Nucleus accumbens (tissue), 56 donors: Measurements from ENCODE around the gene ACAP1.

ENCODE experiments used
- DNase-seq, 56 donors: peaks; one replicate each; lab custom pipeline; 2025; lab: John Stamatoyannopoulos, UW

ACAP1 gene

DNA sequence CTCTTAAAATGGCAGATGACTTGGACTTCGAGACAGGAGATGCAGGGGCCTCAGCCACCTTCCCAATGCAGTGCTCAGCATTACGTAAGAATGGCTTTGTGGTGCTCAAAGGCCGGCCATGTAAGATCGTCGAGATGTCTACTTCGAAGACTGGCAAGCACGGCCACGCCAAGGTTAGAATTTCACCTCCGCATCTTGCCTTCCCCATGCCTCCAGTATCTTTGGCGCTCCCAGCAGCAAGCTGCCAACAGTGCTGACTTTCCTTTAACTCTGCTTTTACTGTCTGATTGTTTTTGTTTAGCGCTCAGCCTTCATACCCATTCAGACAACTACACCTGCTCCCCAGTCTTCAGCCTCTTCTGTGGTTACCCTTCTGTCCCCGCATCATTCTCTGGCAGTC is 26.7 kb upstream of the ACAP1 start:
- no peak for DNase-seq

DNA sequence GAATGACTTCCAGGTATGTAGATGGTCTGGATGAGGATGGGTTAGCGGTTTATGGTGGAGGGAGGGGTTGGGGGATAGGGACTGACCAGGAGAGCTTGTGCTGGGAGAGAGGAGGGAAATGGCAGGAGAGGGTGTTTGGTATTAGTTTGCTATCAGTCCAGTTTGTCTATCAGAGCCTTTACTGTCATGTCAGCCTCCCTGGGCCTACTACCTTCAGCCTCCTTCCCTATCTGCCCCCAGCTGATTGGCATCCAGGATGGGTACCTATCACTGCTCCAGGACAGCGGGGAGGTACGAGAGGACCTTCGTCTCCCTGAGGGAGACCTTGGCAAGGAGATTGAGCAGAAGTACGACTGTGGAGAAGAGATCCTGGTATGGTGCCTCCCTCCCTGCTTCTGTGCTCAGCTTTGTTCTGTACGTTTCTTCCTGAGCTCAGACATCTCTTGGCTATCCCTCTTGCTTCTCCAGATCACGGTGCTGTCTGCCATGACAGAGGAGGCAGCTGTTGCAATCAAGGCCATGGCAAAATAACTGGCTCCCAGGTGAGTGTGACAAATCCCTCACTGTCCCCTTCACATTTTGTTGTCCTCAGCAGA is 25.1 kb upstream of the ACAP1 start:
- DNase-seq, result no peak

GRCh38 chr17:7312432-7313087 is 23.8 kb upstream of the ACAP1 start:
- no peak for DNase-seq

GRCh38 chr17:7313088-7313889 is 23.0 kb upstream of the ACAP1 start:
- DNase-seq, result no peak

GRCh38 chr17:7313890-7314718 is 22.2 kb upstream of the ACAP1 start:
- no peak for DNase-seq

- peak in 55 of 56 donors; percentile 55 to 95 (median 83) for DNase-seq
Observed at GRCh38 chr17:7314719-7315569, 21.4 kb upstream of the ACAP1 start, which contains the start of gene GPS2. GPS2 (minus strand) TSS chr17:7315360; CDS start chr17:7315052, 308 bp downstream.

- peak in 12 of 56 donors; percentile 4 to 45 (median 24) for DNase-seq
Observed at GRCh38 chr17:7315570-7316235, 20.6 kb upstream of the ACAP1 start.

GRCh38 chr17:7317161-7317803 is 19.0 kb upstream of the ACAP1 start:
- DNase-seq, result no peak

- DNase-seq, result no peak
Observed at GRCh38 chr17:7318121-7318860, 18.0 kb upstream of the ACAP1 start.

DNA sequence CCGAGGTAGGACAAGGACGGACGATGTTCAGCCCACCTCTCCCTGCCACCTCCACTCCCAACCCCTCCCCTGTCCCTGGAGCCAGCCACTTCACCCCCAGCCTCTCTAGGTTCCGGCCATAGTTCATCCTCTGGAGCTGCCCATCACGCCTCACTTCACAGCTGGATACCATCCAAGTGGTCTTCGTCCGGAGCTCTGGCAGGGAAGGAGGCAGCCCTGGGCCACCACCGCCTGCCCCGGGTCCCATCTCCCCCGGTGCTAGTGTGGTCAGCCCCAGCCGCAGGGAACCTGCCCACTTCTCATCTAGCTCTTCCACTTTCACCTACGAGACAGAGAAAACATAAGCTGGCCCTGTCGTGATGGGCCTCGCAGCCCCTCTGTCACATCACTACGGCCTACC is 14.9 kb upstream of the ACAP1 start:
- no peak for DNase-seq

- DNase-seq, result no peak
Observed at GRCh38 chr17:7322520-7323194, 13.7 kb upstream of the ACAP1 start.

DNA sequence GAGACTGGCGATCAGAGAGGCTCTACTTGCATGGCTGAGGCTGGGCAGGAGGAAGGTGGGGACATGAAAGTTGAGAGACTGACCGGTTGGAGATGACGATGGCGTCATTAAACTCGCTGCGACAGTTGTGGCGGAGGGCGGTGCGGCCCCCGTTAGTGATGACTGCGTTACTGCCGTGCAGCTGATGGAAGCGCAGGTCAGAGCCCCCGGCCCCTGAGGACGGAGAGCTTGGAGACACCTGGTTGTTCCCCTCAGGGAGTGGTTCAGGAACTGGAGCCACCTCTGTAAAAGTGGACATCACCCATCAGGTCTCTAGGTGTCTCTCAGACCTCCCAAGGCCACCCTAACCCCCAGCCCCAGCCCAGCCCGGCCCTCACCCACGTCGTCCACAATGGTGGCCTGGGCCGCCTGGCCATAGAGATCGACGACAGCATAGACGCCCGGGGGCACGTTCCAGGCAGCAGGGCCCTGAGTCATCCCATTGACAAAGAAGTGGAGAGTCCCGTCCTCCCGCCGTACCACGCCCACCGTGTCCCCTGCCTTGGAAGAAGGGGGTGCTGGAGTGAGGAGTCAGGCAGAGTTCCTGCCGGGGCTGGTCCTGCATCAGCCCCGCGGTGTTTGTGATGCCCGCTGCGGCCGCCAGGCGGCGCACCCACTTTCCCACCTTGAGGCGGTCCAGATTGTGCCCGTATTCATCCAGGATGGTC is 12.4 kb upstream of the ACAP1 start:
- DNase-seq, result peak in 6 of 56 donors; percentile 3 to 40 (median 16)

DNA sequence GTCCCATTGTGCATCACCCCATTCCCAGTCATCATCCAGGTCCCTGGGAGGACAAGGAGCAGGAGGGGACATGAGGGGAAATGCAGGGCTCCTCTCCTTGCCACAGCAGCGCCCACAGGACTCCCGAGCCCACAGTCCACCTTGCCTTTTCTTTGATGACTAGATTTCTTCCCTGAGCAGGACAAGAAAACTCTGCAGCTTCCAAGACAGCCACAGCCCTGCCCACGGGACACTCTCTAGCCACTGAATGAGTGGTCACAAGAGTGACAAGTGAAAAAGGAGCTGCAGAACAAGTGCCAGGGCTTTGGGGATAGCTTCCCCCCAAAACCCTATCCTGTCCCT is 11.9 kb upstream of the ACAP1 start:
- DNase-seq, result no peak

- no peak for DNase-seq
Observed at GRCh38 chr17:7325031-7325528, 11.2 kb upstream of the ACAP1 start.

DNA sequence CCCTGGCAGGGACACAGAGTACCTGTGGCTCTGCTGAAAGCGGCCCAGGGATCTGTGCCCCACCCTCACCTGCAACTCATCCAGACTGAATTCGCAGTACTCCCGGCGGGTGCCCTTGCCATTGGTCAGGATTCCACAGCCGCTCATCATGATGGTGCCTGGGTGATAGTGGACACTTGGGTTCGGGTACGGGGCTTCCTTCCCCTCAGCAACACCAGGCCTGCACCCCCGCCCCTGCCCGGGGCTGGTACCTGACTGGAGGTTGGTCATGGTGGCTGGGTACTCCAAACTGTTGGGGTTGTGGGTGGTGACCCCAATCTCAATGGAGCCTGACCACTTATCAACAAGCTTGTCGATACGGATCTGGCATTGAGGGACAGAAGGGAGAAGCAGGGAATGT is 10.1 kb upstream of the ACAP1 start:
- no peak for DNase-seq

- DNase-seq, result no peak
Observed at GRCh38 chr17:7327056-7327455, 9.3 kb upstream of the ACAP1 start.

DNA sequence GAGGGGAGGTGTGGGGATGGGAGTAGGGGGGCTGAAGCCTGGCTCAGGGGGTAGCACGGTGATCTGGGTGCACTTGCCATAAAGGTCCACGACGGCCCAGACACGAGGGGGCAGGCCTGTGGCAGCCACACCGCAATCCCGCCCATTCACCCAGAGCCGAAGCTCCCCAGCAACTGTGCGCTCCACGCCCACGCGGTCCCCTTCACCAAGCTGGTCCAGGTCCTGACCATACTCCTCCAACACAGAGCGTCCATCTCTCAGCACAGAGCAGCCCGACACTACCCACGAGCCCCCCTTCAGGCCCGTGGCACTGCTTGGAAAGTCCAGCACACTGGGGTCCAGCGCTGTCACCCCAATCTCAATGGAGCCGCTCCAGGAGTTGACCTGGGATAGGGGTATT is 8.8 kb upstream of the ACAP1 start:
- no peak for DNase-seq
